Stimulated activated CD4-positive, alpha-beta T cell treated with anti-CD3 and anti-CD28 coated beads, Interleukin-4, amount 100 ng/mL, for 24 hours (primary cell): ENCODE data around the gene ZNF282.
"Not testable (repeated sequence)": the region's sequence is repeated elsewhere in the genome, so short reads cannot be mapped to it uniquely, and the experiment has no call there.

Experiments used
- DNase-seq: peaks from one replicate; pipeline ENCODE4 v3.0.0-alpha.2; 2020

Gene ZNF282

GRCh38 chr7:149261829-149262617, 66.7 kb downstream of the ZNF282 start, which contains the start of gene ZNF783:
Gene ZNF783 (plus strand): TSS chr7:149262196. CDS start chr7:149262334, 138 bp downstream.
- DNase-seq, result peak; percentile 85

GRCh38 chr7:149266451-149266850, 71.1 kb downstream of the ZNF282 start:
- DNase-seq, result no peak

- DNase-seq, result no peak
Observed at GRCh38 chr7:149267733-149268132, 72.4 kb downstream of the ZNF282 start.

- not testable (repeated sequence) for DNase-seq
Observed at GRCh38 chr7:149274424-149274823, 79.1 kb downstream of the ZNF282 start.
